Suprapubic skin (tissue), 4 donors: ENCODE results near the gene PTCH1. TPM values are rescaled to one million over a fixed set of nuclear protein-coding genes. Genes with fewer than 3 reads are reported as not detected.

Experiments
- DNase-seq, 2 donors: peaks; one replicate each; pipeline ENCODE4 v3.0.0-alpha.2; 2019; ENCODE audit warnings: low spot score in 2 of 2
- H3K27ac ChIP-seq: fragments of 200-600 bp; sonication (generic); one replicate; pipeline ENCODE4 v1.5.1; 2019
- H3K27me3 ChIP-seq: fragments of 200-600 bp; sonication (generic); one replicate; pipeline ENCODE4 v1.5.1; 2019
- H3K36me3 ChIP-seq: fragments of 200-600 bp; sonication (generic); one replicate; pipeline ENCODE4 v1.5.1; 2019
- H3K4me1 ChIP-seq: fragments of 200-600 bp; sonication (generic); one replicate; pipeline ENCODE4 v1.5.1; 2019
- H3K4me3 ChIP-seq: fragments of 200-600 bp; sonication (generic); one replicate; pipeline ENCODE4 v1.5.1; 2019; ENCODE audit warnings: mild to moderate bottlenecking
- H3K9me3 ChIP-seq: fragments of 200-600 bp; sonication (generic); one replicate; pipeline ENCODE4 v1.5.1; 2019
- CTCF ChIP-seq, 2 donors: fragments of 200-600 bp in 1 of 2; fragments of 450-650 bp in 1 of 2; sonication (generic) in 1 of 2; IDR thresholded peaks; one replicate each; pipeline ENCODE4 v1.5.1; 2016 to 2019; ENCODE audit warnings: antibody characterized with exemption in 2 of 2, mild to moderate bottlenecking in 1 of 2, moderate library complexity in 1 of 2
- EP300 ChIP-seq: sonication (generic); formaldehyde crosslinking; IDR thresholded peaks from one replicate; pipeline ENCODE4 v1.6.1; 2017; ENCODE audit warnings: antibody characterized with exemption
- POLR2A ChIP-seq, 2 donors: fragments of 450-650 bp; IDR thresholded peaks; one replicate each; pipeline ENCODE4 v1.6.1; 2017; ENCODE audit warnings: antibody characterized with exemption in 2 of 2, mild to moderate bottlenecking in 2 of 2, moderate library complexity in 2 of 2
- POLR2AphosphoS5 ChIP-seq, 3 donors: sonication (generic); formaldehyde crosslinking; IDR thresholded peaks; one replicate each; pipeline ENCODE4 v1.6.1; 2017; ENCODE audit warnings: antibody characterized with exemption in 3 of 3
- WGBS: methylation state at CpG from one replicate; pipeline ENCODE4 v1.1.5; 2018; 5-methylcytosine and 5-hydroxymethylcytosine counted together
- total RNA-seq, 4 donors: library from RNA; depleted of rRNA; stranded (reverse); fragments of >200 nt; gene quantifications; one replicate each; pipeline ENCODE4 v1.1.0, GENCODE V29; 2016

PTCH1 gene
- total RNA-seq, 4 donors from 2014 or later: 9.9 to 59.0 (median 27.9) TPM

GRCh38 chr9:95413793-95414192 lies 103.0 kb downstream of the PTCH1 start:
- DNase-seq: no peak
- TF ChIP-seq POLR2AphosphoS5 (IDR thresholded peaks at IDR 0.05) (no peak), CTCF (IDR thresholded peaks at IDR 0.05) (no peak), POLR2A (IDR thresholded peaks at IDR 0.05) (no peak), EP300 (no peak)
- Histone ChIP-seq H3K27me3 (no peaks in the 10 kb centered on the region), H3K4me1 (peaks cover 5% of the 10 kb centered on the region), H3K36me3 (no peaks in the 10 kb centered on the region), H3K4me3 (no peak overlapping the region), H3K9me3 (no peaks in the 10 kb centered on the region), H3K27ac (no peak overlapping the region)
- WGBS: 90% methylated on average over 2 of the region's 2 CpGs

DNA sequence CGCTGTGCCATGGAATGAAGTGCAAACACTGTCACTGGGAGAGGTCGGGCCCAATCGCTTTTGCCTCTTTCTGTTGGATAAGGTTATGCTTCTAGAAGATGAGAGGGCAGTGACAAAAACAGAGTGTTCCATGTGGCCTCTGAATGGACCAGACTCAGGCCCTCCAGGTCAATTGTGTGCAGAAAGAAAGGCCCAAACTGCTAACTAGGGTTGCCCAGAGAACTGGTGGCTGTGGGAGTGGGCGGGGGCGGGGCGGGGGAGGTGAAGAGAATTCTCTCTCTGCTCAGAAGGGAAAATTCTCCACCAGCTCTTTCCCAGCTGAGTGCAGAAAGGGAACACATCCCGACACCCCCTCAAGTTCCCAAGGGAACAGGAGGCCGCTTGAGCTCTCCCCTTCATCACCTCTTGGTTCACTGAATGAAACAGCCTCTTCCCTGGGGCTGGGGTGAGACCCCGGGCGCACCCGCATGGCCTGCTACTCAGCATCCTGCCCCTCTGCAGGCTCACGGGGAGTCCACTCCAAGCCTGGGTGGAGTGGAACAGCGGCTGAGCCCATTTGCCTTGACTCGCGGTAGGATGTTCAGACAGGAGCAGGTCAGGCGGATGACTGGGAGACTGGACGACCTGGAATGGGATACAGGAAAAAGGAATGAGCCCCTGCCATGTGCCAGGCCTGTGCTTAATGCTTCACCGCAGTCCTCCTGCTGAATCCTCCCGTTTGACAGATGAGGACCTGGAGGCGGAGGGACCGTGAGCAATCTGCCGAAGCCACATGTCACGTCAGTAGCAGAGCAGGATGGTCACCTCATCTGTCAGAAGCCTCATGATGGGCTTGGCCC lies 105.5 kb downstream of the PTCH1 start:
- Histone ChIP-seq H3K9me3 (no peaks in the 10 kb centered on the region), H3K27me3 (no peaks in the 10 kb centered on the region), H3K27ac (no peak overlapping the region), H3K36me3 (no peaks in the 10 kb centered on the region), H3K4me1 (peaks cover 7% of the 10 kb centered on the region), H3K4me3 (no peak overlapping the region)
- WGBS: 94% methylated on average over 23 of the region's 23 CpGs
- no peak for DNase-seq
- no peak for TF ChIP-seq POLR2AphosphoS5 (IDR thresholded peaks at IDR 0.05)
- TF ChIP-seq POLR2A (IDR thresholded peaks at IDR 0.05): no peak
- no peak for TF ChIP-seq CTCF (IDR thresholded peaks at IDR 0.05)
- TF ChIP-seq EP300: no peak

DNA sequence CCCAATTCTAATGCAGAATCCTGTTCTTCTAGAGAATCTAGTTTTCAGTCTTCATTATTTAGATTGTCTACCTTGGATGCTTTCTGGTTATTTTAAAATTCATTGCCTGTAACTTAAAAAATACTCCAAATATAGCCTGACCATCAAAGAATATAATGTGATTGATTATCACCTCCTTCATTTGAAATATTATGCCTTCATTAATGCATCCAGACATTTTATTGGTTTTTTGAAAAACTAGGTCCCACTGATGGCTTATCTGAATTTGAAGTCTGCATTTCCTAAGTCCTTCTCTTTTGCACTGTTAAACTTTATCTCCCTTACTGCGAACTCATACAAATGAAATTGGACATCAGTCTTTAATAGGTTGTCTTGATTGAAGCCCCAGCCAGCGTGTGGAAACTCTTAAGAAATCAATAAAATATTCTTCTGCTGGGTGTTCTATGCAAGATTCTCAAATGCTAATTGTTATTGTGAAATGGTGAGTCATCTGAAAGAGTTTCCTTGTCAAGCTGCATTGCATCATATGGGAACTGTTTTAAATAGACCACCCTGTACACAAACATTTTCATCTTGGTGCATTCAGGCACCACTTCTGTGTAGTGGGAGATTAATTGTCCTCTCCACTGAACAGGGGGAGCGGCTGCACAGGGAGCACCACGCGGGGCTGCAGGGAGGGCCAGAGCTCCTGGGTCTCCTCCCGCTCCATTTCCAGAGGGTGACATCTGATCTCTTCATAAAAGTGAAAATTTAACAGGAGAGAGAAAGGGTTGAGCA lies 106.9 kb downstream of the PTCH1 start:
- H3K36me3 ChIP-seq: no peaks in the 10 kb centered on the region
- peak in 2 of 3 donors; percentile 33 to 39 for TF ChIP-seq POLR2AphosphoS5 (IDR thresholded peaks at IDR 0.05)
- TF ChIP-seq CTCF (IDR thresholded peaks at IDR 0.05): no peak
- H3K9me3 ChIP-seq: no peaks in the 10 kb centered on the region
- peaks cover 7% of the 10 kb centered on the region for H3K4me1 ChIP-seq
- 41% methylated on average over 6 of the region's 6 CpGs for WGBS
- no peaks in the 10 kb centered on the region for H3K27me3 ChIP-seq
- H3K27ac ChIP-seq: no peak overlapping the region
- DNase-seq: no peak
- H3K4me3 ChIP-seq: no peak overlapping the region

DNA sequence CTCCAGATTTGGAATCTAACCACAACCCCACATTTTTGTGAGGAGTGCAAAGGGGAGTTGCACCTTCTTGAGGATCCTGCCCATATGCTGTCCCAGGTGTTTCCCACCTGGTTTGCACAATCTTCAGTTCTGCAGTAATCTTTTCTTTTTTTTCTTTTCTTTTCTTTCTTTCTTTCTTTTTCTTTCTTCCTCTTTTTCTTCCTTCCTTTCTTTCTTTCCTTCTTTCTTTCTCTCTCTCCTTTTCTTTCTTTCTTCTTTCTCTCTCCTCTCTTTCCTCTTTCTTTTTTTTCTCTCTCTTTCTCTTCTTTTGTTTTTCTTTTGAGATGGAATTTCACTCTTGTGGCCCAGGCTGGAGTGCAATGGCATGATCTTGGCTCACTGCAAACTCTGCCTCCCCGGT lies 109.2 kb downstream of the PTCH1 start:
- H3K9me3 ChIP-seq: no peaks in the 10 kb centered on the region
- no peak overlapping the region for H3K27ac ChIP-seq
- no peak for DNase-seq
- peaks cover 7% of the 10 kb centered on the region for H3K4me1 ChIP-seq
- no peak overlapping the region for H3K4me3 ChIP-seq
- TF ChIP-seq CTCF (IDR thresholded peaks at IDR 0.05) (no peak), POLR2AphosphoS5 (IDR thresholded peaks at IDR 0.05) (no peak), POLR2A (IDR thresholded peaks at IDR 0.05) (no peak), EP300 (no peak)
- H3K27me3 ChIP-seq: no peaks in the 10 kb centered on the region
- WGBS: 71% methylated on average over 1 of the region's 1 CpG
- H3K36me3 ChIP-seq: no peaks in the 10 kb centered on the region

DNA sequence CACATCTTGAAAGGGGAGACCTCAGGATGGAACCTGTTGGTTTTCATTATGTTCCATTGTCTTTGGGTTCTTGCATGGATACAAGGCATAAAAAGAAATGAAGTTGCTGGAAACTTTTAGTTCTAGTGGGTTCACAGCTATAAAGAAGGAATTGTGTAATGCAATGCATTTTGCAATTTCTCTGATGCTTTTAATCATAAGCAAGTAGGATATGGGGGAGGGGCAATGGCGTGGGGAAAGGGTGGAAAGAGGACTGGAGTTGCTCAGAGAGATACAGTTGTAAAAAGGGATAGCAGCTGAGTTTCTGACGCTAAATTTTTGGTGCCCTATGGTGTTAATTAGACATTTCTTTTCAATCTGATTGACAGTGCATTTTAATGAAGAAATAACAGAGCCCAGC lies 110.7 kb downstream of the PTCH1 start:
- TF ChIP-seq POLR2A (IDR thresholded peaks at IDR 0.05) (no peak), POLR2AphosphoS5 (IDR thresholded peaks at IDR 0.05) (no peak), EP300 (no peak), CTCF (IDR thresholded peaks at IDR 0.05) (no peak)
- 27% methylated on average over 2 of the region's 2 CpGs for WGBS
- Histone ChIP-seq H3K4me1 (peaks cover 7% of the 10 kb centered on the region), H3K36me3 (no peaks in the 10 kb centered on the region), H3K27me3 (no peaks in the 10 kb centered on the region), H3K27ac (no peak overlapping the region), H3K4me3 (no peak overlapping the region), H3K9me3 (no peaks in the 10 kb centered on the region)
- peak in 1 of 2 donors; percentile 71 for DNase-seq
